HG03571 (cell line): ENCODE measurements around the gene DMD.
"Not testable (repeated sequence)": the region's sequence is repeated elsewhere in the genome, so short reads cannot be mapped to it uniquely, and the experiment has no call there.

ENCODE experiments used
- ATAC-seq: cut with Tn5 transposase; IDR thresholded peaks from one replicate; pipeline ENCODE4 v1.9.1; 2021; ENCODE audit not compliant: unreplicated experiment

The DMD gene

DNA sequence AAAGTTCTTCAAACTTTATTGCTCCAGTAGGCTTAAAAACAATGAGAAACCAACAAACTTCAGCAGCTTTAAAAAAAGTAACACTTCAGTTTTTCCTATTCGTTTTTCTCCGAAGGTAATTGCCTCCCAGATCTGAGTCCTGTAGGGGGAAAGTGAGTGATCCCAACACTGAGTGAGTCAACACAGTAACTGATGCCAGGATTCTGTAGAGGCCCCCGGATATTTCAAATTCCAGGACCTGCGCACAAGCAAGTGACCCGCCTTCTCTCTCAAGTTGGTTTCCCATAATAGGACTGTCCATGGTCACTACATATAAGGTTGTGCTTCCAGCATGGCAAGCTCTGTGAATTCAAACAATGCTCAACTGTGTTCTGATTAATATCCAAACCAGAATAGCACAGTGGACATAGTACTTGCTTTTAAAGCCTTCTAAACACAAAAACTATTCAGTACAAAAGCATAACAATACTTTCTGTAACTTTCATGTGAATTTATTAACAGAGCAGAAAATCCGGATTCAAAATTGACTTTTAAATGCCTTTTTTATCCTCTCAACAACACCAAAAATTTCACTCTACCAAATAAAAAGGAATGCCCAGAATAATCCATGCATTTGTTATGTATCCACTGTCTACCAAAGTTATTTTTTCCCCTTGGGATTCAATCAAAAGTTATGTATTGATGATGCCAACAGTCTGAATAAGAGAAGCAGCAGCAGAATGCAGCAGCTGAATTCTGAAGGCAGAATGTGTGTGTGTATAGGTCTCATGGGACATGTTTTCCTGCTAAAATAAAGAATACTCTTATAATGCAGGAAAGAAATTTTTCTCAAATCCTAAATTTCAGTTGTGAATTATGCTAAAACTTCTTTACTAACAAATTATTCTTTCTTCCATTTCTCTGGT, at the start of gene DMD:
TSS of gene DMD (minus strand) at position 194 of the 905 bp plus-strand sequence. CDS start 237 bp downstream, outside the sequence.
- ATAC-seq, result no peak

GRCh38 chrX:33252306-33252825, 41.0 kb upstream of the DMD start:
- ATAC-seq, result no peak

DNA sequence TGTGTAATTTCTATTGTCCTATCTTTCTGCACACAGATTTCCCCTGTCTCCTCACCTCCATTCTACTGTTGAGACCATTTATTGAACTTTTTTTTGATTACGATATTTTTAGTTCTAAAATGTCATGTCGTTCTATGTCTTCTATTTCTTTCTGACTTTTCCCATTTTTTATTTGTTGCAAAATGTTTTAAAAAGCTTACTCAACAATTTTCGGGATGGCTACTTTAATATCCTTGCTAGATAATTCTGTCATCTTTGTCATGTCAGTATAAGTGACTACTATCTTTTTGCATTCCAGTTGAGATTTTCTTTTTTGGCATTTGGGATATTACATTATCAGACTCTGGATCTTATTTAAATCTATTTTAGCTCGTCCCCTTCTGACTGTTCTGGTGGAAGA, 7.5 kb upstream of the DMD start:
- no peak for ATAC-seq

- no peak for ATAC-seq
Measured at GRCh38 chrX:33210156-33210555, 1.2 kb downstream of the DMD start.

DNA sequence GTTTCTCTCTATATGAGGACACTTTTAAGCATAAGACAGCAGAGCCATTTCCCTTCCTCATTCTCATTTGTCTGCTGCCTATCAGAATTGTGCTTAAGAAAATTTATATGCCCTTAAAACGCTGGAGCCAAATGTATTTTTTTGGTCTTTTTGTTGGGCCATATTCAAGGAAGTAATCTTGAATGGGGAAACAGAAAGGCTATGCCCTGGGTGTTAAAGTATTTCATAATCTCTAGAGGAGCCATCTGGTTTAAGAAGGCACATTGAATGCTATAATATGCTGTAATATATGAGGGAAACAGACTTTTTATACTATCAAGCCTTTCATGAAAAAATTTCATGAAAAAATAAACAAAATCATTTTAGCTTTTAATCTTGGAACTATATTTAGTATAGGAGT, 4.3 kb downstream of the DMD start:
- ATAC-seq, result no peak

DNA sequence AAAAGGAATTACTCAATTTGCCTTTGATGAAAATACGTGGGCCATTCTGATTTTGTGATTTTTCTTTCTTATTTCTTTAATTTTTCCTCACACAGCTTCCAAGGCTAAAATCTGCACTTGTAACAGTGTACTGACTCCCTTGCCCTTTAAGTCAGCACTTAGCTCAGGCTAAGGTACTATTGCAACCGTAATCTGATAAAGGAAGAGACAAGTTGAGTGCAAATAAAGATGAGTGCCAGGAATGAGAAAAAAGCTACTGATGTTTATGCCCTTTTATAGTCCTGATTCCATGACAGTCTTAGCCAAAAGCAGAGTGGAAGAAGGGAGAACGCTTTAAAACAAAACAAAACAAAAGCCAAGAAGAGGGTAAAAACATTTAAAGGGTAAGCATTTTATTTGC, 6.0 kb downstream of the DMD start:
- ATAC-seq, result no peak

GRCh38 chrX:33204889-33205288, 6.5 kb downstream of the DMD start:
- ATAC-seq, result no peak

DNA sequence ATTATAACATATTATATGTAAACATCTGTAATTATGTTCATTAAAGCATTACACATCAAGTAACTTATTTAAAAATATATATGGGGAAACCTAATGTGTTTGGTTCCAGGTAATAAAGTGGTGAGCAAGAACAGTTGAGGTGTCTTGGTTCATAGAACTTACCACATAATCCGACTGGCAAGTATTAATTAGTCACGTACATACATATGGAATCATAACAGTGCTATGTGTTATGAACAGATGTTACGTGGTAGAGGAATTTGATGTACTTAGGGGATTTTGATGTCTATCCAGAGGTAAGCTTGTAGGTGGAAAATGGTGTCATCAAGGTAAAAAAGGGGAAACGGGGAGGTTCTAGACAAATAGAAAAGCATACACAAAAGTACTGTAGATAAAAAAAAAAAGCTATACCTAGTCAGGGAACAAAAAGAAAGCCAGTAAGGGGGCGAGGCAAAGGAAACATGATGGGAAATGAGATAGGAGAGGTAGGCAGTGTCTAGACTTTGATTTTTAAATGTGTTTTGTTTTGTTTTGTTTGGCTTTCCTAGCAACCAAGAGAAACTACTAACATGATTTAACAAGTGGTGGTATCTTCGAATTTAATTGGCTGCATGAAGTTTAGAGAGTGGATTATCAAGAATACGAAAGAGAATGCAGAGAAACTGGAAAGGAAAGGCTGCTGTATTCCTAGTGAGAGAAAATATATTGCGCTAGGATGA, 12.6 kb downstream of the DMD start:
- ATAC-seq, result no peak

- no peak for ATAC-seq
Measured at GRCh38 chrX:33195698-33196097, 15.7 kb downstream of the DMD start.

- ATAC-seq, result no peak
Measured at GRCh38 chrX:33194876-33195433, 16.4 kb downstream of the DMD start.

DNA sequence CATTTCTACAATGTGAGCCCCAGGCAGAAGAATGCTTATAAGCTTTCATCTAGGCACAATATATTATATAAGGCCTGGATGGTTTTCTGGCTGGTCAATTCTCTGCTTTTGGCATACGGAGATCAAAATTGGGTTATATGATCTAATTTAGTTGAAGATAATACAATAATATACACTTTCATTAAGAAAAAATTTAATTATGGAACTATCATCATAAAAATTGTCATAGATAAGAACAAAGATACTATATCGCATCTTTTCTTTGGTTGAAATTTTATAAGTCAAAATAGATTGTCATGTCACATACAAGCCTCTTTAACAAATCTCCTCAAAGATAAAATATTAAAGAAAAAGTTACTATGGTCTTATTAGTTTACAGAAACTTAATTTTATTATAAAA, 17.1 kb downstream of the DMD start:
- ATAC-seq, result no peak

DNA sequence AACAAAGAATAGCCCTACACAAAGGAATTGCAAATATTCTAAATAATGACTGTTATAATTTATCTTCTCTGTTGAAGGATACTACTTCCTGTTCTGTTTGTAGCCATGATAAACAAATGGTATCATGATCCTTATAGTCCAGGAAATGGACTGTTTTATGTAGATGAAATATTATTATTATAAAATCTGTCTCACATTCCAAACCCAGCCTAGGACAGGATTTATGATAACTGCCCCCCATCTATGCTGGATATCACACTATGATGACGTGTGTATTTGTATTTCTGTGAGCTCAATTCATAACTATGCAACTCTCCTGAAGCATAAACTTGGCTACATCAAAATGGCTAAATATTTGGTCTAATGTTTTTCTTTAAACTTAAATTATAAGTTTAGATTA, 21.3 kb downstream of the DMD start:
- no peak for ATAC-seq

GRCh38 chrX:33188881-33189280, 22.5 kb downstream of the DMD start:
- ATAC-seq, result no peak

DNA sequence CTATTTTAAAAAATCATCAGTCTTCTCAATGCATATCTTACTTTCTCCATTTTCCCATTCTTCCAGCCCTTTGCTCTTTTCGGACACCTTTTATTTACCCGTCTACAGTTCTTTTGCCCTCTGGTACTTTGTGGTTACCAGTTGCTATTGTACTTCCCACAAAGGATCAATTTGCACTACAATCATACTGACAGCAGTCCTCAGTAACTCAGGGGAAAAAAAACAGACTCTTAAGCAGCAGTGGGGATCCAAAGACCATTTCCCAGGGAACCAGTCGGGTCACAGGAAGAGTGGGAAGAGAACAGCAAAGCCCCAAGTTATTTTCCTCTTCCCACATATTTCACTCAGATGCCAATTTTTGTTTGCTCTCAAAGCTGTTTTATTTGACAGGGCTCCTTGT, 23.1 kb downstream of the DMD start:
- no peak for ATAC-seq

DNA sequence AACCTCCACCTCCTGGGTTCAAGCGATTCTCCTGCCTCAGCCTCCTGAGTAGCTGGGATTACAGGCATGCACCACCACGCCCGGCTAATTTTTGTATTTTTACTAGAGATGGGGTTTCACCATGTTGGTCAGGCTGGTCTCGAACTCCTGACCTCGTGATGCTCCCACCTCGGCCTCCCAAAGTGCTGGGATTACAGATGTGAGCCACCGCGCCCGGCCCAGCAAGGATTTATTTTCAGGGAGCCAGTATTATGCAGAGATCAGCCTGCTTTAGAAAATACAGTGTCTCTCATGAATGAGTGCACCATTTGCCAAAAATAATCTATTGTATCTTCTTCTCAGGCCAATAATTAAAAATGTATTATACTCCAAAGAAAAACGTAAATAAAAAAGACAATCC, 26.5 kb downstream of the DMD start:
- ATAC-seq, result not testable (repeated sequence)

GRCh38 chrX:33183361-33183760, 28.0 kb downstream of the DMD start:
- ATAC-seq, result no peak

DNA sequence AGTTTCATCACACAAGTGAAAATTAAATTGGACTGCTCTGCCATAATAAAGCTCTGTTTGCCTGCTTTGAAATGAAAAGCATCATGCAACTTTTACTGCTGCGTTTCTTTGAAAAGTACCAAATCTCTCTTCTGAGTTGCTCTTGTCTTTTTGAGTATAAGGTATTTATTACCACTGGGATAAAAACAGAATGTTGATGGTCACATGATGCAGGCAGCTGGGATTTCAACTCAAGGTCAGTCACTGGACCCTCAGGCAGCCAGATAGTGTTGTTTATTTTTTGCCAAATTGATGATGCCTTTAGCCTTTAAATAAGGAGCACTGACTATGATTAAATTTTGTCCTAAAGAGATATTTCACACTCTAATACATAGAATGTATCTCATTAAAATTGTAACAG, 32.7 kb downstream of the DMD start:
- no peak for ATAC-seq

GRCh38 chrX:33178218-33178617, 33.1 kb downstream of the DMD start:
- no peak for ATAC-seq

DNA sequence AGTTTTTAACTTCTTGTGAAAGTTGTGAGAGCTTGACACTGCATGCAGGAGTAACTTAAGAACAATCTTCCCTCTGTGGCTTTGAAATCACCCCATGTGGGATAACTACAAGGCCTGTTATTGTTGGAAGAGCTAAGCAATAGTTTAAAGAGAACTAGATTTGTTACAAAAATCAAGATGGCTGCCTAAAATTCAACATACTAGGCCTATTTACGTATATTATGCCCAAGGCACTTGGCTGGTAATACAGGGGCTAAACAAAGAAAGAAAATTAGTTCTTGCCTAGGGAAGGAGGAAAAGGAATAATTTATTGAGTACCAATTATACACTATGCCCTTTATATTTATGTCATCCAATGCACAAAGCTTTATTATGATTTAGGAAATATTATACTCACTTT, 36.1 kb downstream of the DMD start:
- no peak for ATAC-seq

DNA sequence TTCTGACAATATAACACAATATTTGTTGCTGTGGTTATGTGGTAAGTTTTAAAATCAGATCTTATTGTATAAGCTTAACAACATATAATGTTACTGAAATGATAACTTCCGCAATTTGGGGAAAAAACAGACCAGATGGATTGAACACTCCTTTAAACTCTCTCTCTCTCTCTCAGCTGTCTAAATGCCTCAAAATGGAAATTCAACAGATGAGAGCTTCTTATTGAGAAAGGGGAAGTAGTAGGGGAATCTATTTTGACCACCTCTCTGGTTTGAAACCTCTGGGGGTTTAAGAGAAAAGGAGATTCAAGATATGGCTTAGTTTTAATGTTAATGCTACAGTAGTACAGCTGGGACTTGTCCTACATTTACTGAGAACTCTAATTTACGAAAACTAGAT, 40.3 kb downstream of the DMD start:
- no peak for ATAC-seq

GRCh38 chrX:33161829-33162228, 49.5 kb downstream of the DMD start:
- ATAC-seq, result no peak

DNA sequence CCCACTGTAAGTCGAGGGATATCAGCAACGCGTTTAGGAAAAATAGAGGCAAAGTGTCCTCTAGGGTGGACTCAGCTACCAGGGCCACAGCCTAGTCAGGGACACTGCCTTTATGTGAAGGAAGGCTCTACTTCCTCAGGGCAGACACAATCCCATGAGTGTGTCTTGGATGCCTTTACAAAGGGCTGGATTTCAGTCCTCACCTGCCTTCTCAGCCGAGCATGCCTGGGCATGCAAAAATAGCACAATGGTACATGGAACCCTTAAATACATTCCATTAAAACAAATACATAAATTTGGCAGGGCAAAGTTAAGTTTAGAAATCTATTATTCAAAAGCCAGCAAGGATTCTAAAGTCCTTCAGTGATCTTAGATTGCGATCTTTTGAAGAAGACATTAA, 51.1 kb downstream of the DMD start:
- ATAC-seq, result no peak
